ENCODE data around the gene EXOG.
"Not testable (repeated sequence)": the region's sequence is repeated elsewhere in the genome, so short reads cannot be mapped to it uniquely, and the experiment has no call there.

EXOG gene

DNA sequence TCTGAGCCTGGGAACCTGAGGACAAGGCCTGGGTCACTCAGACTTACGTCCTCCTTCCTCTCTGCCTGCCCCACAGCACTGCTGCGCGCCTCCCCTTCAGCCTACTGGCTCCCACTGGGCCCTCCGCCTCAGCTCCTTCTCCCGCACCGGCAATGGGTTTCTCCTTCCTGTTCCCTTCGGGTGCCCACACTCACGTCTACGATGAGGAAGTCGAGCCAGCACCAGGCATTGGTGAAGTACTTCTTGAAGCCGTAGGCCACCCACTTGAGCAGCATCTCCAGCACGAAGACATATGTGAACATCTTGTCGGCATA lies 70.0 kb downstream of the EXOG start:
- no peak for DNase-seq

DNA sequence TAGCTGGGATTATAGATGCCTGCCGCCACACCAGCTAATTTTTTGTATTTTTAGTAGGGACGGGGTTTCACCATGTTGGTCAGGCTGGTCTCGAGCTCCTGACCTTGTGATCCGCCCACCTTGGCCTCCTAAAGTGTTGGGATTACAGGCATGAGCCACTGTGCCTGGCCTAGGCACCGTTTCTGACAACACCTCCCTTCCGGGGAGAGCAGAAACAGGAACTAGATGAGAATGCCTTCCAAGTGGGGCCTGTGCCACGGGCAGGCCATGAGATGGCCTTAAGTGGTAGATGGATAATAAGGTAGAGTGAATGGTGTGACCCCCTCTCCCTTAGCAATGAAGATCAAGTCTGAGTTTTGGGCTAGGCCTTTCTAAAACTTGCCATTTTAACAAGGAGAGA lies 70.7 kb downstream of the EXOG start:
- DNase-seq: not testable (repeated sequence)

DNA sequence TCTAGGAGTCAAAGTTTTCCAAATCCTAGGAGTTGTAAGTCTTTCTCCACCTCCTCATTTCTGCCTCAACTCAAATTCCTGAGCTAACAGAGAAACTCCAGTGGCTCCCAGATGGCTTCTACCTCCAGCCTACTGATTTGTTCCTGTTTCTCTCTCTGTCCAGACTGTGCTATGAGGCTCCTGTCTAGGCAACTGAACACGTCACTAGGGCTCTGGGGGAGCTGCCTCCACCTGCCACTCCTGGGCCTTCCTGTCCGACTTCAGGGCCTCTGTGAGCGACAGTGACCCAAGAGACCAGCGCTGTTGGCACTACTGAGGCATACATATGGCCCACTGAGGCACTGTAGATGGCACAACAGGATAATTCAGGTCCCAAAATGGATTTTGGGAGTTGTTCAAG lies 71.4 kb downstream of the EXOG start:
- DNase-seq: no peak

DNA sequence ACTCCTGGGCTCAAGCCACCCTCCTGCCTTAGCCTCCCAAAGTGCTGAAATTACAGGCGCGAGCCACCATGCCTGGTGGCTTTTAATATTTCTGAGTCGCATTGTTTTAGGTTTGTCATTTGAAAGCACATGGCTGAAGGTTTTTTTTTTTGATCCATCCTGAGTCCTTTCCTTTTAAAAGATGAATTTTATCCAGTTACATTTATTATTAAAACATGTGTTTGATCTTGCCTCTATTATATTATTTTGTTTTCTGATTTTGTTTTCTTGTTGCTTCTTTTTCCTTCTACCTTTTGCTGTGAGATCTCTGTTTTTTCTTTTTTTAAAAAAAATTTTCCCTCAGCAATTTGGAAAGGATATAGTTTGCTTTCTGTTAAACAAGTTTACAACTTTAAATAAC lies 77.0 kb downstream of the EXOG start:
- DNase-seq: no peak

DNA sequence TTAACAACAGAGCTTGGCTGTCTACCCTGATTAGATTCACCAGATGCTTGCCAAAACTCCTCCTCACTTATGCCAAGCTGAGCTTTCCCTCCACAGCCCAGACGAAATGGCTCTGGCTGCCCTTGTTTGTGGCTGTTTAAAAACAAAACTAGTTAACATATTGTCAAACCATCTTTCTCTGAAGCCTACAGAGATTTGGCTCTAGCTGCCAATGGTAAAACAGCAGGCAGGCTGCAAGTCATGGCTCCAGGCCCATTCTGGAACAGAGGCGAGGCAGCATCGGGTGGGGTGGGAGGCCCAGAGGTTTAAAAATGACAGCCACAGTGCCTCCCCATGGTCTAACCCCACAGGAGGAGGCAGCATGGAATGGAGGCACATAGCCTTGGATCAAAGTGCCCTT lies 77.4 kb downstream of the EXOG start:
- DNase-seq: no peak

DNA sequence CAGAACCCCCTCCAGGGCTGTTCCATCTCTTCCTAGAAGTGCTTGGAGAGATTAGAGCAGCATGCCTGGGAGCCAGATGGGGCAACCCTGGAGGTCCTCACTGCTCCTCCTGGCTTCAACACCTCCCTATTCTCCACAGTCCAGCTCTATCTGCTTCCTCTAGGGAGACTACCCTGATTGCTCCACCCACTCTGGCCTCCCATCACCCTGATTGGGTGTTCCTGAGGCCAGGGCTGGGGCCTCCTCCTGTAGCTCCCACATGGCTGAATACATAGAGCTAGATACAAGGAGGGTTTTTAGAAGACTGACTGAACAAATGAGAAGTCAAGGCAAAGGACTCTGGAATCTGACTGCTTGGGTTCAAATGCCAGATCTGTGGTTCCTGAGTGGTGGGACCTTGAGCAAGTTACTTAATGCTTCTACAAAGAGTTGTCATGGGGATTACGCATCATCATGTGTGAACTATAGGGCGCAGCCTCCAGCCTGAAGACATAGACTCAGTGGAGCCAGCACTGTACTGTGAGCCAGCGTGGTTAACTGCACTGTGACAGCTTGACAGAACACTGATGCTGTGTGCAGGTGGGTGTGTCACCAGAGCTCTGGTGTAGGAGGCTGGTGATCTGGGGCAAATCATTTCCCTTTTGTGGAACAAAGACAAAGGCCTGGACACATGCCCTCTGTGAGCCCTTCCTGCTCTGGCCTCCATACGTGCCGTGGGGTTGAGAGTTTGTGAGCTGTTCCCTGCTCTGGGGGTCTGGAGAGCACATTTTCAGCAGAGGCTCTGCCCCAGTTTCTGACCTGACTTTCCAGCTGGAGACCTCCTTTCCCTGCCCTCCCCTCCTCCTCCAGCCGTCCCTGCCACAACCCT lies 78.5 kb downstream of the EXOG start:
- DNase-seq: no peak

DNA sequence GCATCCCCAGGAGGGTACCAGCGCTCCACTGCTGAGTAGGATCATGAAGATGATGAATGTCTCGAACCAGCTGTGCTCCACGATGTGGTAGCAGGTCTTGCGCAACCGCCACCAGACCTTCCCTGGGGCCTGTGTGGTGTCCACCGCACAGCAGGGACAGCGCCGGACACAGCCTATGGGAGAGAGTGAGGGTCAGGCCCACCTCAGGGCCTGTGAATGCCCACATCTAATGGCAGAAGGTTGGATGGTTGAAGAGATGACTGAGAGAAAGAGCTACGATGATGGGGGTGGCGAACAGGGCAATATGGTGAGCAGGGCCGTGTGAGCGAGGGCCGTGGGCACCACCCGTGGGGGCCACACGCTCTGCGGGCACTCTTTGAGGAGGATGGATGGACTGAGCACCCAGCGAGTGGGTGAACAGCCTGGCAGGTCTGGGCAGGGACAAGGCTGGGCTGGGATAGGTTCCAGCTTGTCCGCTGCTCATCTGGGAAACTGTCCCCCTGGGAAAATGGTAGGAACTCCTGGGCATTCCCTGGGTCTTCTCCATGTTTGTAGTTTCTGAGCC lies 79.2 kb downstream of the EXOG start:
- DNase-seq: no peak
